HG03039 (cell line): ENCODE results near the gene KANSL1L.

Experiments used
- ATAC-seq: cut with Tn5 transposase; IDR thresholded peaks from one replicate; pipeline ENCODE4 v1.9.1; 2021; ENCODE audit warnings: mild to moderate bottlenecking, moderate library complexity; ENCODE audit not compliant: unreplicated experiment

The KANSL1L gene

DNA sequence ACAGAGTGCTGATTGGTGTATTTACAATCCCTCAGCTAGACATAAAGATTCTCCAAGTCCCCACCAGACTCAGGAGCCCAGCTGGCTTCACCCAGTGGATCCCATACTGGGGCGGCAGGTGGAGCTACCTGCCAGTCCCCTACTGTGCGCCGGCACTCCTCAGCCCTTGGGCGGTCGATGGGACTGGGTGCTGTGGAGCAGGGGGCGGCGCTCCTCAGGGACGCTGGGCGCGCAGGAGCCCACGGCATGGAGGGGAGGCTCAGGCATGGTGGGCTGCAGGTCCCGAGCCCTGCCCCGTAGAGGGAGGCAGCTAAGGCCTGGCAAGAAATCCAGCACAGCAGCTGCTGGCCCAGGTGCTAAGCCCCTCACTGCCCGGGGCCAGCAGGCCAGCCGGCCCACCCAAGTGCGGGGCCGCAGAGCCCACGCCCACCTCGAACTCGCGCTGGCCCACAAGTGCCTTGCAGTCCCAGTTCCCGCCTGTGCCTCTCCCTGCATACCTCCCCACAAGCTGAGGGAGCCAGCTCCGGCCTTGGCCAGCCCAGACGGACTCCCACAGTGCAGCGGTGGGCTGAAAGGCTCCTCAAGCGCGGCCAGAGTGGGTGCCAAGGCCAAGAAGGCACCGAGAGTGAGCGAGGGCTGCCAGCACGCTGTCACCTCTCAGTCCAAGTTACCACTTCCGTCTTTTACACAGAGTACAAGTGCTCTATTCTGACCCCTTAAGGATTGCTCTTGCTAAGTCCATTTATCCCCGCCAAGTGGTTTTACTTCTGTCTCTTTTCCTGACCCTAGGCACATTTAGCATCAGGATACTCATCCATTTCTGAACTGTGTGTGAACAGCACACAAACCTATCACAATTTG is 170.5 kb downstream of the KANSL1L start:
- no peak for ATAC-seq

DNA sequence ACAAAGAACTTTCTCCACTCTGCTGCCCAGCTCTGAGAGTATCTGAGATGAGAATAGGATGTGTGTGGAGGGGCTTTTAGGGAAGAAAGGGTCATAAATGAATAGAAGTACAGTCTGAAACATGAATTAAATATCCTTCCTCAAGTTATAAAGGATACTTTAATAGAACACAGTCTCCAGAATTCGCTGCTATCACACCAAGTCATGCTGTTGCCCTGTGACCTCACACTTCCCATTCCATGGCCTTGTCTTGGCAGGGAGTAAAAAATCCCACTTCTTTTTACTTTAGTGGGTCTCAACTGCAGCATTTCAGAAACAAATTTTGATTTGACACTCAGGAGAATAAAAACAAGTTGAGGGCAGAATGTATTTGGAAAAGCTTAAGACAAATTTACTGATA is 172.6 kb downstream of the KANSL1L start:
- no peak for ATAC-seq

DNA sequence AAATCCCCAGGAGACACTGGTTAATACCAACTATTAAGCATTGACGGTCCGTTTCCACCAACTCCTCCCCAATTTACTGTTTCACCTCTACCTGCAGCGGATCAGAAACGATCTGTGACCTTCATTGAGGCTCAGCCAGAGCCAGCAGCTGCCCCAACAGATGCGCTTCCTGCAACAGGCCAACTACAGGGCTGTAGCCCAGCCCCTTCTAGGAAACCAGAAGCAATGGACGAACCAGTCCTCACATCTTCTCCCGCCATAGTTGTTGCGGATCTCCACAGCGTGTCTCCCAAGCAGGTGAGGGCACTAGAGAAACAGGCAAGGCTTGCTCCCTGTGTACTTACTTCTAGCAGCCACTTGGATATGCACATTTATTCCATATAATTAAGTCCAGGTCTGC is 177.2 kb downstream of the KANSL1L start:
- no peak for ATAC-seq

DNA sequence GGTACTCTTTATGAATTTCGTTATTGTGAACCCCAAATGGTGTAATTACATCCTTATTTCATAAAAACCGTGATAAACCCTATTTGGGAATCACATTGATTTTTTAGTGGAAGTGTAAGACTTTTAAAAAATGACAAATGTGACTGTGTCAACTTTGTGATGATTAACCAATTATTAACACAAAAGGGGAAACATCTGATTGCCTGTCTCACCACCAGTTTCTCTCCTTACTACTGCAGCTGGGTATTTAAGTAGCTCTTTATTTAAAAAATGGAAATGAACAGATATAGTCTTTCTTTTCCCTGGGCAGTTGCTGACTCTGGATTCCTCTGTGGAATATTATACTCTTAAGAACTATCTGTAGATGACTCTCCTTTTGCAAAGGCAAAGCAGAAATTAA is 180.4 kb downstream of the KANSL1L start:
- ATAC-seq: no peak

DNA sequence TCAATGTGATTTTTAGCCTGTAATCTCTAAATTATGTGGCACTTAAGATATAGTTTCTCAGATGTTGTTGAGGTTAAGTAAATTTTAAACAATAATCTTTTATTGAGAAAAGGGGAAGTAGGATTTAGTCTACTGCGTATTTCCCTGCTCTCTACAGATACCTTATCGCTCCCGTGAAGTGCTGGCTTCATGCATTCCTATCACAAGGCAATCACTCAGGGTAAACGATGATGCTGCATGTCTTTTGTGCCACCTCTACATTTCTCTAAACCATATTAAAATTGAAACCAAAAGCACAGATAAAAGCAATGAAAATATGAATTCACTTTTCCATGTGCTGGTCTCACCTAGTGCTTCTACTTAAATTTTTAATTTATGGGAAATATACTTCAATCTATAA is 183.2 kb downstream of the KANSL1L start:
- ATAC-seq: no peak

DNA sequence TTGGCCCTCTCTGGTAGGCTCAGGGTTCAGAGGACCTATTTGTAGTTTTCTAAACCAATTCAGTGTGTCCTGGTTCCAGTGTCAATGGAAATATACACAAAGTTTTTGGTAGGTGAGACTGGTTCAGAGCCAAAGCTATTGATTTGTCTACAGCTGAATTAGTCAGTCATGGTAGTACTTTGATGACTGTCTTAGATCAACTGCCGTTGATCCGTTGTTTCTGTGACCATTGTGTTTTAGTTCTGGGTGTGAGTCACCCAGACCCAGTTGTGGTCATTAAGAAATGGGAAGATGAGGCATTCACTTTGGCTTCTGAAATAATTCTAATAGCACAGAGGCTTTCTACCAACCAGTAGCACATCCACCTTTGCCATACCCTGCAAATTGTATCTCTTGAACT is 184.8 kb downstream of the KANSL1L start:
- ATAC-seq: no peak

DNA sequence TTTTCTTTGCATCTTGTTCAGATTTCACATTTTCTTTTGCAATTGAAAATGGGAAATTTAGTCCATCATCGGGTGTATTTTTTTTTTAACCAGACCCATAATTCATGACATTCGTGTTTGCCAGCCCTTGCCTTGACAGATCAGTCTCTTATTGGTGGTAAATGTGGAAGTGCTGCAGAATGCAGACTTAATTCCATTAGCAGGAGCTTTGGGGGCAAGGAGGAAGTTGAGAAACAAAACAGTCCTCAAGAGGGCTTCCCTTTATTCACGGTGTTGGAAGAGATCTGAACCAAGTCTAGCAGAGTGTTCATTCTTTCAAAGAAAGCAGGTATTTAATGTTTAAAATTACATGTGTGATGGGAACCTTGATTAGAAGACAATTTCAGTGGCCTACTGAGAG is 185.3 kb downstream of the KANSL1L start:
- ATAC-seq: no peak

DNA sequence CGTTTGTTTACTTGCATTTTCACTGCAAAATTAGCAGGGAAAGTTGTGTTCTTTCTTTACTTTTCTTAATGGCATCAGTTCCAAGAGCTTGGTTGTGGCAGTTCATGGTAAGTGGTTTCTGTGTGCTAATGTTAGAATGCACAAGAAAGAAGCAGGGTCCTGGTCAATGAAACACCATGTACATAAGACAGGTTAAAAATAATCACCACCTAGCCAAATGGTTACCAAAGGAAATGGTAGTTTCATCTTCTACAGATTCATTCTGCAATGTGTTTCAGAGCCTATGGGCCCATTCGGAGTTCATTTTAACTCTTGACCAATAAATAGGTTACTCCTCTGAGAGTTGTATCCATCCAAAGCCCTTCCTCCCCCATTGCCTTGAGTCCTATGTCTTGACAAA is 186.9 kb downstream of the KANSL1L start:
- ATAC-seq: no peak

DNA sequence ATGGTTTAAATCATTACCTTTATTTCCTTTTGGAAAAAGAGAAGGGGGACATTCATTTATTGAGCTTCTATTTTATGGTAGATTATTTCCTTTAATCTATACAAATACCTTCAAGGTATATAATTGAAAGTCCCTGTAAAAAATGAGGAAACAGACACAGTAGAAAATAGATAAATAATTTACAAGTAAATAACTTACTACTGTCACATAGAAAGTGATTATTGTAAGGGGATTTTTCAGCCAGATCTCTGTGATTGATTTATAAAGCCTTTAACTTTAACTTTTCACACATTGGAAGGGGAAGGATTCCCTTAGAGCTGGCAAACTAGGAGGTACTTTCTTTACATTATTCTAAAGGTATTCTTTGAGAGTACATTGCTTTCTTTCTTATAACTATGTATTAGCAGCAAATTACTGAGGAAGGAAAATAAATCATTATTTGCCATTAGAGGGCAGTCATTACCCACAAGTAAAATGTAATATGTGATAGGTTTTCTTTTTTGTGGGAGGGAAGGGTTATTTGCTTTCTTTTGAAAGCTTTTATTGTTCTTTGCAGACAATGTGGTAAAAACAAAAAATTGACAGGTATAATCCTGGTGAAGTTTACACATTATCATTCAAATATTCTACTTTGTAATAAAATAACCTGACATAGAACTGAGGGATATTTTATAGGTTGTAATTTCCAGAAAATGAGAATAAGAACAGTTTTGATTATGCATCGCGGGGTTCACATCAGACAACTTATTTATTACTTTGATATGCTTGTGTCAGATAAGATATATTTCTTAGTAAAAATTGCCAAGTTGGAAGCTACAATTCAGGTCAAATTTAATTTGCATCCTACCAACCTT is 193.6 kb downstream of the KANSL1L start:
- no peak for ATAC-seq

DNA sequence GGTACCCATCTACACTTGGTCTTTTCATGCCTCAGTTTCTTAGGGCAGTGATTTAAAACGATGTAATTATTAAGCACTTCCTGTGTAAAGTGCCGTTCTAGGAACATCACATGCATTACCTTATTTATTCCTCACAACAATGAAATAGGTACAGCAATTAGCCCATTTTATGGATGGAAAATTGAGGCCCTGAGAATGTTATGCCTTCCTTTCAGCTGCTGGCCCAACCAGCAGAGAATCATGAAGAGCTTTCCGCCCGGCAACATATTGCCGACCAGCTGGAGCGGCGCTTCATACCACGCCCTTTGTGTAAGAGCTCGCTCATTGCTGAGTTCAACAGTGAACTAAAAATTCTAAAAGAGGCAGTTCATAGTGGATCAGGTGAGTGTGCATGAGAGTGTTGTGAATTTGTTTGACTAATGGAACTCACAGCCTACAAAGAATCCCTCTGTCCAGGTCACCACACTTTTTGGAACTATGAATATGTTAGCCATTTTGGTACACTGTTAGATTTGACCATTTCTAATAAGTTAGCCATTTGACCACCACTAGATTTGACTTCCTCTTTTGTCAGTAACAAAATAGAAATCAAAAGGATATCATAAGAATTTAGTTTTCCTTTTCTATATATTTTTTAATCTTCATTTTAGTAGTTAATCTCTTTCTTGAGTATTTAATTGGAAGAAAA is 194.4 kb downstream of the KANSL1L start:
- ATAC-seq: no peak

DNA sequence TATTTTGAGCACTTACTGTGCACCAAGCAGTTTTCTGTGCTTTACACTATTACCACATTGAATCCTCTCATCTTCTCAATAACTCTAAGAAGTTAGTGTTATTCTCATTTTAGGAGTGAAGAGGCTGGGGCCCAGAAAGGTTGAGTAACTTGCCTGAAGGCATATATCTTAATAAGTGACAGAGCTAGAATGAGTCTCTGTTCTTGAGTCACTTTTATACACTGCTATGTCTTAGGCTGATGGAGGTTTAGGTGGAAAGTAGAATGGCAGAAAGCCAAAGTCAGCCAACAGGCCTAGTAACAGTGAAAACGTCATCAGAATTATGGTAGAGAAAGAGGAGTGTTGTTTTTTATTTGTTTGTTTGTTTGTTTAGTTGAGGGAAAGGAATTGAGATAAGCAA is 196.6 kb downstream of the KANSL1L start:
- ATAC-seq: no peak

DNA sequence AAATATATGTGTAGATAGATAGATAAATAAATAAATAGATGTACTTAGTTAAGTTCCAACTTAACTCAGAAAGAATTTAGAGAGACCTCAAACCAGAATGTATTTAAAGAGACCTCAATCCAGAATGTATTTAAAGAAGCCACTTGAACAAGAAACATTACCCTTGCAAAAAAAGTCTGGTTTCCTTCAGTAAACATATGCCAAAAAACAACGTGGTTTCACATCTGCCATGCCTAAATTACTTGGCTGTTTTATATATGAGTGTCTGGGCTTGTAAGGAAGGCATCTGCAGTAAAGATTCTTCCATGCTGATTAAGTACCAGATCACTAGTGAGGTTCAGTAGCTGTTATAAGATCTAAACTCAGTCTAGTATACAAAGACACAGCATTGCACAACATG is 197.9 kb downstream of the KANSL1L start:
- ATAC-seq: no peak
